ENCODE measurements around the gene SNRPD2.

- TF ChIP-seq, protein P1, sequence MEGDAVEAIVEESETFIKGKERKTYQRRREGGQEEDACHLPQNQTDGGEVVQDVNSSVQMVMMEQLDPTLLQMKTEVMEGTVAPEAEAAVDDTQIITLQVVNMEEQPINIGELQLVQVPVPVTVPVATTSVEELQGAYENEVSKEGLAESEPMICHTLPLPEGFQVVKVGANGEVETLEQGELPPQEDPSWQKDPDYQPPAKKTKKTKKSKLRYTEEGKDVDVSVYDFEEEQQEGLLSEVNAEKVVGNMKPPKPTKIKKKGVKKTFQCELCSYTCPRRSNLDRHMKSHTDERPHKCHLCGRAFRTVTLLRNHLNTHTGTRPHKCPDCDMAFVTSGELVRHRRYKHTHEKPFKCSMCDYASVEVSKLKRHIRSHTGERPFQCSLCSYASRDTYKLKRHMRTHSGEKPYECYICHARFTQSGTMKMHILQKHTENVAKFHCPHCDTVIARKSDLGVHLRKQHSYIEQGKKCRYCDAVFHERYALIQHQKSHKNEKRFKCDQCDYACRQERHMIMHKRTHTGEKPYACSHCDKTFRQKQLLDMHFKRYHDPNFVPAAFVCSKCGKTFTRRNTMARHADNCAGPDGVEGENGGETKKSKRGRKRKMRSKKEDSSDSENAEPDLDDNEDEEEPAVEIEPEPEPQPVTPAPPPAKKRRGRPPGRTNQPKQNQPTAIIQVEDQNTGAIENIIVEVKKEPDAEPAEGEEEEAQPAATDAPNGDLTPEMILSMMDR (conservative IDR thresholded peaks at IDR 0.05; ENCODE audit: low read depth, low read length) = no peak
- TF ChIP-seq EZH2 (IDR thresholded peaks at IDR 0.05; ENCODE audit: low read length, unreplicated experiment) (no peak), EZH2phosphoT487 (IDR thresholded peaks at IDR 0.05; ENCODE audit: borderline replicate concordance, low read length) (no peak)
These were observed 34.1 kb downstream of the SNRPD2 start for GRCh38 chr19:45657520-45658167.

Measured in PC-3 (cell line).